ENCODE results near the gene OR2F1. TPM values are rescaled to one million over a fixed set of nuclear protein-coding genes. Genes with fewer than 3 reads are reported as not detected.

Gene OR2F1, protein sequence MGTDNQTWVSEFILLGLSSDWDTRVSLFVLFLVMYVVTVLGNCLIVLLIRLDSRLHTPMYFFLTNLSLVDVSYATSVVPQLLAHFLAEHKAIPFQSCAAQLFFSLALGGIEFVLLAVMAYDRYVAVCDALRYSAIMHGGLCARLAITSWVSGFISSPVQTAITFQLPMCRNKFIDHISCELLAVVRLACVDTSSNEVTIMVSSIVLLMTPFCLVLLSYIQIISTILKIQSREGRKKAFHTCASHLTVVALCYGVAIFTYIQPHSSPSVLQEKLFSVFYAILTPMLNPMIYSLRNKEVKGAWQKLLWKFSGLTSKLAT
- not detected for total RNA-seq

DNA sequence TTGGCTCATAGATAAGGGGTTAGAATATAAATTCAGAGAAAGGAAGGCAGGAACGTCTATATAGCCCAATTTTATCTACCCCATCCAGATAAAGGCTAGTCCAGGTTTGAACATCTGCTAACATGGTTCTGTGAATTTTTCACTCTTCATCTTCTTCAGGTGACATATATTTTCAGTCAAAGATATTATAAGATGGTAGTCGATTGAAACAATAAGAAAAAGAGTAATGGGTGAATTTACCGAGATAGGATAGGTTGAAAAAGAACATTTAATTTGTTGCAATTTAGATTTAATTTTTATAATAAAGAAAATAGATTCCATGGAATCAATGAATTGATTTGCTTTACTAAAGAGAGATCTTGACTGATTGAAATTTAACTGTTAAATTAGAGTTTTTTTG is at the start of gene OR2F1:
Gene OR2F1, plus strand, starts transcription at position 301 of the 400 bp plus-strand sequence. CDS start 5,127 bp downstream, outside the sequence.
- ChIA-PET CTCF (no interaction called here), POLR2A (no interaction called here)

DNA sequence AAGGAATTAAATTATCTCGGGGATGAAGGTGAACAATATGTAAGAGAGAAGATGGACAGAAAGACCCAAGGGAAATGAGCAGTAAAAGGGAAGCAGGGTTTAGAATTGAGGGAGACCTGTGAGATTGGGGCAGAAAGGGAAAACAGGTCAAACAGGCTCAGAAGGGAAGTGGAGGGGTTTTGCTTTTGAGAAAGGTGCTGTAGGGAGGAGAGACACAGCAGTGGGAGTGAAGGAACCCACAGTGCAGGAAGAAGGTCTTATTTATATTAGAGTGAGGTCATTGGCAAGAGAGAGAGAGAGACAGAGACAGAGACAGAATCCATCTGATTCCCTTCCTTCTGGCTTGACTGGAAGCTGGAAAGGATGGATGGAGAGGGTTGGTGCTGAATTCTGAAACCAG is 49.1 kb upstream of the OR2F1 start:
- POLR2A ChIA-PET, result no interaction called here
- CTCF ChIA-PET, result no interaction called here

DNA sequence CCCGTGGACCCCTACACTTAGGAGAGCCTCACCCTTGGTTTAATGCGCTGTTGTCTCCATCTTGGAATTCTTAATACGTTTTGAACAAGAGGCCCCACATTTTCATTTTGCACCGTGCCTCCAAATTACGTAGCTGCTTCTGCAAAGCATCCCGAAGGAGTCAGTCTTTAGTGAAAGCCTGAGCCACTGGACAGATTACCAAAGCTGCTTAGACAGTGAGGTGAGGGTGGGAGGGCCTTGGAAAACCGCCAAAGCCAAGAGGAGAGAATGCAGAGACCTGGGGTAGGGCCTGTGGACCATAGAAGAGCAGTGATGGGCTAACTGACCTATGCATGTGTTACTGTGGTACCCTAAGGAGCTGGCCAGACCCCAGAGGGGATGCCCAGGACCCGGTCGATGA is 48.5 kb upstream of the OR2F1 start:
- ChIA-PET CTCF (no interaction called here), POLR2A (no interaction called here)

DNA sequence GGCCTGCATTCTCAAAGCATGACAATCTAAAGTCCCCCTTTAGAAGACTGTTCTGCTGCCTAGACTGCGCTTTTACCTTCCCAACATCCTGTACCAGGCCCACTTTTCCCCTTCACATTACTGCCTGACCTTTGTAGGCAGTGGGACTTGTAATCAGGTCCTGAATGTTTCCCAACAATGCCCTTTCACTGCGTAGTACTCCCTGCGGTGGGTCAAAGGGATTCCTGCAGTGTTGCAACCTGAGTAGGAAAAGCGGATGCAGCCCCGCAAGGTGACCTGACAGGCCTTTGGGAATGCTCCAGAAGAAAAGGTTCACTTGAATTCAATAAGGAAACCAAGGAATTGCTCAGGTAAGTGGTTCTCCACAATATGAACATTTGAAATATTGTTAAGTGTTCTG is 47.7 kb upstream of the OR2F1 start:
- CTCF ChIA-PET, result no interaction called here
- POLR2A ChIA-PET, result no interaction called here

DNA sequence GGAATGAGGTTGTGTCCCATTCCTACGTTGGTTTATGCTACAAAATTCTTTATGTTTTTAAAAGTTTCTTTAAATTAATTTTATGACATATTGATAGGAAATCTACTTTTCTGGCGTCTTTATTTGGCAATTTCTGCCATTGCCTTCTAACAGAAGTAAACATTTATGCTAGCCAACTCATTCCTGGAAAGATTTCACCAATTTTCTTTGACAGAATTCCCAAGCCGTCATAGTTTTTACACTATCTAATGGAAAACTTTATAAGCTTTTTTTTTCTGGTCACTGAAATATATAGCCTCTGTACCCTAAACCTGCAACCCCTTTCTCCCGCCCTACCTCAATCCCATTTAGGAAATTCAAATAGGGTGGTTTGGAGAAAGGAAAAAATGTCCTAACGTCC is 46.5 kb upstream of the OR2F1 start:
- ChIA-PET POLR2A (no interaction called here), CTCF (no interaction called here)

DNA sequence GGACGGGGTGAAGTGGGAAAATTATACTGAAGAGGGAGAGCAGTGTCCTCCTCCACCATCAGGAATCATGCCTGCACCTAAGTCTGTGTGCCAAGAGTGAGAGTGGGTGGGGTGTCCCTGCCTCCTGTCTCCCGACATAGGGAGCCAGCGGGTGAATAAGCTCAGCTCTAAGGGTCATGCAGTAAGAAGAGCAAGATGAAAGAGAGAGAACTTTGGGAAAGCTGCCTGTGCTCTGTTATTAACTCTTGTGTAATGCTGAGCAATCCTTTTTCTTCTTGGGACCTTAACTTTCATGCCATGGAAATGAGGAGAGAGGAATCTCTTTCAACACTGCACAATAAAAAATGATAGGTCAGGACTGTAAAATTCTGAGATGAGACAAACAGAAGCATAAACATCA is 44.8 kb upstream of the OR2F1 start:
- ChIA-PET POLR2A (no interaction called here), CTCF (no interaction called here)

DNA sequence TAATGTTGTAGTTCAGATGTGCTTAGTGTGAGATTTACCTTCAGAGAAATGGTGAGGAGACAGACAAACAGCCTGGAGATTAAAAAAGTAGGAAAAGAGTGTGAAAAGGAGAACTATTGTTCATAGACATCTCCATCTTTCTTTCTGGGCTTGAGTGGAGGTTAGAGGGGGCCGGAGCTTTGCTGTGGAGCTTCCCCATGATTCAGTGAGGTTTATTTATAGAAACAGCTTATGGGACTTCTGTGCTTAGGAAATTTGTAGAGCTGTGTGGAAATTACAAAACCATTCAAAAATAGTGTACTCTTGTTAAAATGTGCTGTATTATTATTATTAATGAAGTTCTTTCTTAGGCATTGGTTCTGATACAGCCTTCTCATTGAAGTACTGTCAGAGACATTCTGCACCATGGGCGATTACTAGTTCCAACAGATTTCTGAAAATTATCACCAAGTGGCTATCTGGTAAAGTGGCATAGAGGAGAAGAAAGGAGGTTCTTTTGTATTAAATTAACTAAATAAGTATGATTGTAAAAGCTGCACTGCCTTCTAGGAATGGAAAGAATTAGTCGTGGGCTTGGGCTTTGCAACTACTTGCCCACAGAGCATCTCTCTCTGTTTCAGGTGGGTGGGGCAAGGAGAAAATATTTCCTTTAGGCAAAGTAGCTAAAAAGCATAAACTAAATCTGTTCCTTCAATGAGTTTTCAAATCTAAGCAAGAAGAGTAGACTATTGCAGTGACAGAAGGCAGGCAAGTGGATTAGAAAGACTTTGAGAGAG is 44.0 kb upstream of the OR2F1 start:
- ChIA-PET POLR2A (no interaction called here), CTCF (interaction anchor here (0.8 to 1.3 kb wide), 2 partner anchors 9 to 21 kb away, joined by 3 to 5 read pairs; partner anchors contain the start of gene TCAF1)

DNA sequence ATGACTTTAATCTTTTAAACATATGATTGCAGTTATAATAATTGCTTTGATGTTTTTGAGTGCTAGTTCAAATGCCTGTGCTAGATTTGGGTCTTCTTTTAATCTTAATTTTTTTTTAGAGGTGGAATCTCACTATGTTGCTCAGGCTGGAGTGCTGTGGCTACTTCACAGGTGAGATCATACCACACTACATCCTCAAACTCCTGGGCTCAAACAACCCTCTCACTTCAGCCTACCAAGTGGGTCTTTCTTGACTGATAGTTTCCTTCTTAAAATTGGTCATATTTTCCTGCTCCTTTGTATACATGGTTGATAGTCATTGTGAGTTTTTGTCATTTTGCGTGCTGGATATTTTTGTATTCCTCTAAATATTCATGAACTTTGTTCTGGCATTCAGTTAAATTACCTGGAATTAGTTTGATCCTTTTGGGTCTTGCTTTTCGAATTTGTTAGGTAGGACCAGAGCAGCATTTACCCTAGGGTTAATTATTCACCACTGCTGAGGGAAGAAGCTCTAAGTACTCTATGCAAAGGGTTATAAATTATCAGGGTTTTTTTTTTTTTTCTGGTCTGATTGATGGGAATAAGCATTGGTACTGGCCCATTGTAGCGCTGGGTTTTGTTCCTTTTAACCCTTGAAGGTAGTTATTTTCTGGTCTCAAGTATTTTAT is 40.6 kb upstream of the OR2F1 start:
- POLR2A ChIA-PET, result no interaction called here
- CTCF ChIA-PET, result no interaction called here

DNA sequence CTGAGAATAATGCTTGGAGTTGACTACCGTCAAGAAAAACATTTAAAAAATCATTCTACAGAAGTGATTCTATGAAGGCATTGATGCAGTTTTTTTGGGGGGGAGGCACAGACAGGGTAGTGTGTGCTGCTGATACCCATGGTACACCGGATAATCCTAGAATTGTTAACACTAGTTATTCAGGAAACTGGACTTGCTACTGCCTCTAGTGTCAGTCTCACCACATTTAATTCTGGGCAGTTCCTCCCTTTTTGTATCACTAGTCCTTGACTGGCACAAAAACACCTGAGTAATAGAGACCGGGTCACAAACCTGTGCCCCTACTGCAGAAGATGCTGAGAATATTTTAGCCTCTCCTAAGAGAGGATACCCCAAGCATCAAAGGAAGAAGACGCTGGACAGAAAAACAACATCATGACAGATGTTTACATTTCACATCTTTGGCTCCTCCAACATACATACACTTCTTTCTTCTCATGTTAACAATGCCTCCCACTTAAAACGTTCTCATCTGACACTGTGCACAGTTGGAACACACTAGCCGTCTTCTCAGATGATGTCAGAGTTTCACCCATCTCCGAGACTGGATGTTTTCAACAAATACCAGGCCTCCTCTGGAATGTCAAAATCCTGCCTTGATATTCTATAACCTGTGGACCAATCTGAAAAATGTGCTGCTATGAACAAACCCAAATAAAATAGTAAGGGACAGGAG is 39.5 kb upstream of the OR2F1 start:
- ChIA-PET POLR2A (no interaction called here), CTCF (no interaction called here)

DNA sequence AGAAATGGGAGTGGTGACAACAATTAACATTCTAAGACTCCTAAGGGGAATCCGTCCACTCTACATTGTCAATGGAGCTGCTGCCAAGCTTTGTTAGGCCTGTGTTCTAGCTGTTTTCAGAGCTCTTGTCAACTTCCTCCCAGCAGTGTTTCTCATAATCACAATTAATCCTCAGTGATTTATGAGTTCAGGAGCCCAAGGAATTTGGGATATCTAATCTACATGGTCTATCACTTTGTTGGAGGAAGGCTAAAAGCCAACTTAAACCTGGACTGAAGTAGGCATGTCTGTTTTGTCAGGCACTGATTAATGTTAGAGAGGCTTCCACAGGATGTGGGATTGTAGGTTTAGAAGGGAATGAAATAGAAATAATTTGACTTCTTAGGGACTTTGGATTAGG is 29.8 kb upstream of the OR2F1 start:
- POLR2A ChIA-PET, result no interaction called here
- CTCF ChIA-PET, result no interaction called here

DNA sequence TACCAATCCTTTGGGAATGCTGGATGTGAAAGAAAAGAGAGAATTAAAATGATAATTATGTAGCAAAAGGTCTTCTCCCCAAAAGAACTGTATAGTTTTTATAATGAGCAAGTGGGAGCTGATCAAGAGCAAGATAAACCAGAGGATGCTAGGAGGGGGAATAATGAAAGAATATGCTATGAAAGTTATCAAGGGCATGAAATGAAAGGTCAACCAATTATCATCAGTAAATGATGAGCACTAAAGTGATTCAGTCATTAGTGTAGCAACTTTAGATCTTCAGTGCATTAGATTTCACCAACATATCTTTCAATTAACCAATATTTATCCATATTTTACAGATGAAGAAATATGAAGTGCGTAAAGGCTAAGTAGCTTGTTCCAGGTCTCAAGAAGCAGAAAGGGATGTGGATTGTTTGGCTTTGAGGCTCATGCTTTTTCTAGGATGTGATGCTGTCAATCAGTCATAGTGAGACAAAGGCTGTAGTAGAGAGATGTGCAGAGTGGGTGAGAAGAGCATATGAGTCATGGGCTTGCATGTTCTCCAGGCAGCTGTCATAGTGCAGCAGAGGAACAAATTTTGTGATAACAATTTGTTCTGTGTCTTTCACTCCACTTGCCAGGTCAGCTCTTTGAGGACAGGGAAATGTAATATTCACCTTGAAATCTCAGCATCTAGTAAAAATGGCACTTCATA is 25.3 kb upstream of the OR2F1 start:
- ChIA-PET CTCF (interaction anchor here (1.3 kb wide), 1 partner anchor 28 kb away, joined by 5 read pairs; the partner anchor contains the start of gene TCAF1), POLR2A (no interaction called here)

DNA sequence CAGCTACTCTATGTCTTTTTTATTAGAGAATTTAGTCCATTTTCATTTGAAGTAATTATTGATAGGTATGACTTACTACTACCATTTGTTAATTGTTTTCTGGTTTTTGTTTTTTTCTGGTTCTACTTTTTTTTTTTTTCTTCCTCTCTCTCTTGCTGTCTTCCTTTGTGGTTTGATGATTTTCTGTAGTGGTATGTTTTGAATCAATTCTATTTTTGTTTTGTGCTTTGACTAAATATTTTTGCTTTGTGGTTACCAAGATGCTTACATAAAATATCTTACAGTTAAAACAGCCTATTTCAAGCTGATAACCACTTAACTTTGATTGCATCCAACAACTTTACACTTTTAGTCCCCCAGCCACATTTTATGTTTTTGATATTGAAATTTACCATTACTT is 22.9 kb upstream of the OR2F1 start:
- ChIA-PET POLR2A (no interaction called here), CTCF (interaction anchor here (1.0 kb wide), 1 partner anchor 21 kb away, joined by 3 read pairs; no protein-coding TSS in a partner anchor)

DNA sequence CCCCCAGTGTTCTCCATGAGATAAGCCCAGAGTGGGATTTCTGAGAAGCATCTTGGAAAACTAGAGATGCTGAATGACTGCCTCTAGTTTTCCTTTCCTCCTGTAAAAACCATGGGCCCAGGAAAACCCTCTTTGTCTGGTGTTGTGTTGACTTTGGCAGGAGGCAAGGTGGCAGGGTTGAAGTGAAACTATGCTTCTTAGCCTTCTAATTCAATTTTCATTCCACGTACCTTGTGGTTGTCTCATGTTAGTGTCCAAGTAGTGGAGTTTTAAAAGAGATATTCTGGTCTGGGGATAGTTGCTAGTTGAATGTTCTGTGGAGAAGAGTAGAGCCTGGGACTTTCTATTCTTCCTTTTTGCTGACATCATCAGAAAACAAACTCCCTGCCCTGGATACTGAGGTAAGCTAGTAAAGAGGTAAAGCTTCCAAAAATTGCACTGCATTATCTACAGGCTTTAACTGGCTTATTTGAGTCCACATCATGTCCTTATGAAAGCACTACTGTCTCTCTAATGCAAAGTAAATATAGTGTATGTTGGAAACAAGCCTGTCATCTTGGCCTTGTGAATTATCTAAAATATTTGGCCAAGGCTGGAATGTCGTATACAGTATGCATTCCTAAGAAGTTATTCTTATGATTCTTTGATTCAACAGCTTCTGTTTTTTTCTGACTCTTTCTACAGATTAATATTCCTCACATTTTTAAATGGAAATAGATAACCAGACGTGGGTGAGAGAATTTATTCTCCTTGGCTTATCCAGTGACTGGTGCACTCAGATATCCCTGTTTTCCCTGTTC is 19.9 kb upstream of the OR2F1 start, which contains the start of gene OR2F2:
Gene OR2F2, plus strand, starts transcription at position 708 of the 800 bp plus-strand sequence. Its CDS starts 0 bp downstream, at position 708.
- ChIA-PET CTCF (no interaction called here), POLR2A (no interaction called here)

DNA sequence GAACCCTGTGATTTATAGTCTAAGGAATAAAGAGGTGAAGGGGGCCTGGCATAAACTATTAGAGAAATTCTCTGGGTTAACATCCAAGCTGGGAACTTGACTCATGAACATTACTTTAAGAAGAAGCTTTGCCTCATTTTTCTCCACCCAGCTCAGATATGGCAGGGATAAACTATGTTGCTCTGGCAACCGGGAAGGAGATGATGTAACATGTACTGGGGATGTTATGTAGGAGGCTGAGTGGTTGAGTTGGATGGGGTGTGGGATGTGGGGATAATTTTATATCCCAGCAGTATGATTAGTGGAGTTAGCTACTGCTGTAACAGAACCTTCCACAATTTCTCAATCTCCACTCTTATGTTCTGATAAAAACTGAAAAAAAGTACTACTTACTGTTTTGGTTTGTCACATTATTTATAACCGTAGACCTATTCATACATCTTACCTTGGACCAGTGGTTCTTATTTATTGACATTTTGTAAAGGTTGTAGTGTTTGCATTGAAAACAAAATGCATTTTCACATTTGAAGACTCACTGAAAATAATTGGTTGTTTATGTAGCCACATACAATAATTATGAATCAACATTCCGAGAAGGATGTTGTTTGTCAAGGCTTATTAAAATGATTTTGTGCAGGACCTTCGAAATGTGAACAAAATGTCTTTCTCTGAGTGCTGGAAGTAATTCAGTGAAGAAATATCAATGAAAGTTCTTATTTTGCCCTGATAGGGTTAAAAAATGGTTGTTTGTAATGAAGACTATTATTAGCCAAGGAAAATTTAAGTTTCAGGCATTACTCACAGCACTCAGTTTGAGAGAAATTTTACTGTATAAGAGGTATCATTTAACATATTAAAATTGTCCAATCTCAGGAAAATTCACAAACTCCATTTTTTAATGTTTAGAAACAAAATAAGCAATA is 18.3 kb upstream of the OR2F1 start:
- CTCF ChIA-PET, result no interaction called here

DNA sequence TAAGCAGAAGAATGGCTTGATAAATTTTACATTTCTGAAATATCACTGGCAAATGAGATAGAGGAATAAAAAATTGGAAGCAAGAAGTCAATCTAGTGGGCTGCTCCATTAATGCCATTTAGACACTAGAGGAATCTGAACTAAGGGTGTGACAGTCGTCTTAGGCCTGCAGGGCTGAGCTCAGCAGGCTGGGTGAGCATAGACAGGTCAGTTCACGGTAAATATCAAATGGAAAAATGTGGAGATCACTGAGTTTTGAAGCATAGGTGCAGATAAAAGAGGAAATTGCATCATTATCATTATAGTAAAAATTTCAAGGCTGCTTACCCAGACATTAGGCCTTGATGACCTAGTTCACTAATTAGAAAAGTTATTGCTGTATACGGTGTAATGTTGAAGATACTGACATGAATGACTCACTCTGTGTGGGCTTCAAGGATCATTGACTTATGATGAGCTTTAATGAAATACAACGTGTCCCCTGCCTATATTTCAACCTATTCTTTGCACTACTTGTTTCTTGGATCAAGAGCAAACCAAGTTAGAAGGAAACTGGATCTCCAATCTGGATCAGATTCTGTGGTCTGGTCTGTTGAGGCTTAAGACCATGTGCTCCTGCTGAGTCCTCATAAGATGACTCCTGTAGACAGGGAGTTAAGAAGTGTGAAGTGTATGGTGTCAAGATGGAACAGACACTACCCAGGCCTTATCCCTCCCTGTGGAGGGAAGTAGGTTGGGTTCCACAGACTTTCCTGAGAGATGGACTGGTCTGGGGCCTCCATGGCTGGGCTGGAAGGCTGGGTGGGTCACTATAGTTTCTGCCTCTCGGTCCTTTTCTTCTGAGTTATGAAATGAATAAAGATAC is 16.0 kb upstream of the OR2F1 start:
- ChIA-PET CTCF (no interaction called here), POLR2A (no interaction called here)

More for the DNA sequence above, 18.3 kb upstream of the OR2F1 start:
- POLR2A ChIA-PET, result no interaction called here

DNA sequence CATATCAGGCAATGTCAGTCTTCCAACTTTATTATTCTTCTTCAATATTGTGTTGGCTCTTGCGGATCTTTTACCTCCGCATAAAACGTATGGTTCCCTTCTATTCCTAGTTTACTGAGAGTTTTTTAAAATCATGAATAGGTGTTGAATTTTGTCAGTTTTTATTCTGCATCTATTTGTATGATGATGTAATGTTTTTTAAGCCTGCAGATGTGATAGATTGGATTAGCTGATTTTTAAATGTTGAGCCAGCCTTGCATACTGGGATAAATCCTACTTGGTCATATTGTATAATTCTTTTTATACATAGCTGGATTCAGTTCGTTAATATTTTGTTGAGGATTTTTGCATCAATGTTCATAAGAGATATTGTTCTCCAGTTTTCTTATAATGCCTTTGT is 9.2 kb upstream of the OR2F1 start:
- ChIA-PET CTCF (no interaction called here), POLR2A (no interaction called here)

DNA sequence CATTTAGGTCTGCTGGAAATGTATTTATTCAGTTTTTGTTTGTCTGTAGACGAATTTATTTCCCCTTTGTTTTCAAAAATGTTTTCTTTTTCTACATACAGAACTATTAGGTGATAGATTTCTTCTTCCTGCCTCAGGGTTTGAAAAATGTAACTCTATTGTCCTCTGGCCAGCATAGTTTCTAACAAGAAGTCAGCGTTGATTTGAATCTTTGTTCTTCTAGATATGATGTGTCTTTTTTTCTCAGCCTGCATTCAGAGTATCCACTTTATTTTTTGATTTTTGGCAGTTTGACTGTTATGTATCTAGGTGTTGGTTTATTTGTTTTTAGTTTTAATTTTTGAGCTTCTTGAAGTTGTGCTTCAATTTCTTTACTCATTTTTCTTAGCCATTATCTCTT is 7.5 kb upstream of the OR2F1 start:
- ChIA-PET CTCF (no interaction called here), POLR2A (no interaction called here)

Data from activated CD8-positive, alpha-beta memory T cell treated with anti-CD3 and anti-CD28 coated beads for 36 hours (primary cell).